Astrocyte of the spinal cord (primary cell): ENCODE measurements around the gene PACRG.

Experiments used
- DNase-seq: peaks from one replicate; pipeline ENCODE4 v3.0.0; 2011; ENCODE audit warnings: low read depth, low spot score
- H3K4me3 ChIP-seq: 2 replicates; pipeline ENCODE4 v1.5.1; 2011; ENCODE audit warnings: low read depth, mild to moderate bottlenecking, low read length, moderate library complexity
- in situ Hi-C: cut with HindIII; loops from 2 replicates; pipeline ENCODE4 v1.10.0; 2017; ENCODE audit warnings: low sequenced_read_pairs
- TF ChIP-seq, protein P1 (sequence below): IDR thresholded peaks from 2 replicates; pipeline ENCODE4 v1.5.1; 2012; ENCODE audit warnings: low read depth, mild to moderate bottlenecking, low read length, inconsistent platforms

PACRG gene

DNA sequence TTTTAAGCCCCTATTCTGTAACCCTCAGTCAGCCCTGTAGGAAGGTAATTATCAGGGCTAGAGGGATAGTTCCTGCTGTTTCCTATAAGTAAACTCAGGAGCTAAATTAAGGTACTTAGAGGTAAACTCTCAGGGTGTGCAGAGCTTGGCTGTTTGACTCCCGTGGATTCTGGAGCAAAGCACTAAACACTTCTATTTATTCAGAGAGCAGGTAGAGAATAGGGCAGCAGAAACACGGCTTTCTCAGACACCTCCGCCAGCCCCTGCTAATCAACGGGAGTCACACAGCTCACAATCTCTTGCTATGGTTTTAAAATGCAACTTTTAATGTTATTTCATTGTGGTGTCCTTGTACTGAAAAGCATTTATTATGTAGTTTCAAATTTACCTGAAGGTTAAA lies 22.0 kb upstream of the PACRG start:
- in situ Hi-C loops, result no loop called here
- H3K4me3 ChIP-seq, result no peak overlapping the region
- TF ChIP-seq, protein P1, sequence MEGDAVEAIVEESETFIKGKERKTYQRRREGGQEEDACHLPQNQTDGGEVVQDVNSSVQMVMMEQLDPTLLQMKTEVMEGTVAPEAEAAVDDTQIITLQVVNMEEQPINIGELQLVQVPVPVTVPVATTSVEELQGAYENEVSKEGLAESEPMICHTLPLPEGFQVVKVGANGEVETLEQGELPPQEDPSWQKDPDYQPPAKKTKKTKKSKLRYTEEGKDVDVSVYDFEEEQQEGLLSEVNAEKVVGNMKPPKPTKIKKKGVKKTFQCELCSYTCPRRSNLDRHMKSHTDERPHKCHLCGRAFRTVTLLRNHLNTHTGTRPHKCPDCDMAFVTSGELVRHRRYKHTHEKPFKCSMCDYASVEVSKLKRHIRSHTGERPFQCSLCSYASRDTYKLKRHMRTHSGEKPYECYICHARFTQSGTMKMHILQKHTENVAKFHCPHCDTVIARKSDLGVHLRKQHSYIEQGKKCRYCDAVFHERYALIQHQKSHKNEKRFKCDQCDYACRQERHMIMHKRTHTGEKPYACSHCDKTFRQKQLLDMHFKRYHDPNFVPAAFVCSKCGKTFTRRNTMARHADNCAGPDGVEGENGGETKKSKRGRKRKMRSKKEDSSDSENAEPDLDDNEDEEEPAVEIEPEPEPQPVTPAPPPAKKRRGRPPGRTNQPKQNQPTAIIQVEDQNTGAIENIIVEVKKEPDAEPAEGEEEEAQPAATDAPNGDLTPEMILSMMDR, result no peak

DNA sequence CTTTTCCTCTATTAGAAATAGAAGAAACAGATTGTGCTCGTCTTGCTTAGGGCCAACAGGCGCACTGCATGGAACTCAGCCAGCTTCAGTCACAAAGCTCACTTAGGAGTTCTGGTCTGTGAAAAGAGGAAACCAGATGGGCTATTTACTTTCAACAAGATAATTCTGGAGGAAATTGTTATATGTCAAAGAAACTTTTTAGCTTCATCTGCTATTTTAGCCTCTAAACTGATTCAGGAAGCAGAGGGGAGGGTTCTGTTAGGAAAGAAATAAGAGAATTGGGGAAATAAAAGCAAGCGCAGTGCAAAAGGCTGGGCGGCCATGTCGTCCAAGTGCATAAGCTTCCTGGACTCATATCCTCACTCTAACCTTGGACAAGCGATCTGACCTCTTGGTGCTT lies 21.5 kb upstream of the PACRG start:
- in situ Hi-C loops, result no loop called here
- DNase-seq, result no peak
- no peak overlapping the region for H3K4me3 ChIP-seq
- TF ChIP-seq, protein P1, result no peak

More for the DNA sequence above, 22.0 kb upstream of the PACRG start:
- no peak for DNase-seq

DNA sequence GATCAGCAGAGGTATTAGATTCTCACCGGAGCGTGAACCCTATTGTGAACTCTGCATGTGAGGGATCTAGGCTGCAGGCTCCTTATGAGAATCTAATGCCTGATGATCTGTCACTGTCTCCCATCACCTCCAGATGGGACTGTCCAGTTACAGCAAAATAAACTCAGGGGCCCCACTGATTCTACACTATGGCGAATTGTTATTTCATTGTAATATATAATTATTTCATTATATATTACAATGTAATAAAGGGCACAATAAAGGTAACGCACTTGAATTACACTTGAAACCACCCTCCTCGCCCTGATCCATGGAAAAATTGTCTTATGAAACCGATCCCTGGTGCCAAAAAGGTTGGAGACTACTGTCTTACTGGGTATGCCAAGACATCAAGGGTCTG lies 18.8 kb upstream of the PACRG start:
- DNase-seq, result no peak
- no peak overlapping the region for H3K4me3 ChIP-seq
- TF ChIP-seq, protein P1, result no peak
- in situ Hi-C loops, result no loop called here

DNA sequence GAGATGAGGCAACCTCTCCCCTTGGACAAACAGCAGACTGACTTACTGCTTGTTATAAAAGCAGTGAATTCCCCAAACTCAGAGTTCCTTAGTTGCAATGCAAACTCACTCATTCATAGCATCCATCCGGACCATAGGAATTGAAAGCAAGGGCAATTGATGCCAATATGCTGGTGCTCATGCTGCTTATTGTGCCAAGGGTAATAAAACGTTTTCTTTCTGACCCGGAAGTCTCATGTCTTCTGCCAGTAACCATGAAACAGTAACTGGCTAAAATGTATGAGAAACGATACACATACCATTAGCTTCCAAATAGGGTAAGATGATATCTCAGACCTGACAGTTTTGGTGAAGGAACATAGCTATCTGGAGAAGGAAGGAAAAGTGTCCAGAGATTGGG lies 18.3 kb upstream of the PACRG start:
- in situ Hi-C loops, result no loop called here

DNA sequence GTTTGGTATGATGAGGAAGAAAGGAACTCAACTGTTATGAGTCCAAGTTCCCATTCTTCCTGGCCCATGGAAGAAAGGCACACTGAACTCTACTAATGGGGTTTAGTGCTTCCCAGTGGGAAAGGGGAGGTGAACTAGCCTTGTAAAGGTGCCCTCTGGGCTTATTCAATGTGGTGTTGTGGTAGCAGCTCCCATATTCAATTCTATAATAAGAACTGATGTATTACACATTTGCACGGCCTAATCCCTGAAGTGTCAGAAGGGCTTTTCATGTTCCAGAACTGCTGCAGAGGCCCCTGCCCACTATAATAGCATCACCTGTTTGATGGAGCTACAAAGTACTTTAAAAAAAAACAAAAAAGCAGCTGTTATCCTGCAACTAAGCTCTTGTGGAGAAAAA lies 17.4 kb upstream of the PACRG start:
- DNase-seq, result no peak
- TF ChIP-seq, protein P1, result no peak
- in situ Hi-C loops, result no loop called here
- no peak overlapping the region for H3K4me3 ChIP-seq

More for the DNA sequence above, 18.3 kb upstream of the PACRG start:
- no peak for DNase-seq
- TF ChIP-seq, protein P1, result no peak
- H3K4me3 ChIP-seq, result no peak overlapping the region

DNA sequence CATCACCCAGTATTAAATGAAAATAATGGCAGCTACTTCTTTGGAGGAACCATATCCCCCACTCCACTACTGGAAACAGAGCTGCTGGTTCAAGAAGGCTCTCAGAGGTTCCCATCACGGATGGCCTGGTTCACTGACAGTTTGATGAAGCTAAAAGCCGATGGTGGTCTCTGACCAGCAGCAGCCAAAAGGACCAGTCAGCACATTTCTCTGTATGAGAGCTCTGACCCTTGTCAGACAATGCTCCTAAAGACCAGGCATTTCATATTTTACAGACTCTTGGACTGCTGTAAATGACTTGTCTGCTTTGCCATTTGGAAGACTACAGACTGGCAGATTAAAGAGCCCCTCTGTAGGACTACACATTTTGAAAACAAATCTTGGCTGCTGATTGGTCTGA lies 16.8 kb upstream of the PACRG start:
- DNase-seq, result no peak
- H3K4me3 ChIP-seq, result no peak overlapping the region
- in situ Hi-C loops, result no loop called here

DNA sequence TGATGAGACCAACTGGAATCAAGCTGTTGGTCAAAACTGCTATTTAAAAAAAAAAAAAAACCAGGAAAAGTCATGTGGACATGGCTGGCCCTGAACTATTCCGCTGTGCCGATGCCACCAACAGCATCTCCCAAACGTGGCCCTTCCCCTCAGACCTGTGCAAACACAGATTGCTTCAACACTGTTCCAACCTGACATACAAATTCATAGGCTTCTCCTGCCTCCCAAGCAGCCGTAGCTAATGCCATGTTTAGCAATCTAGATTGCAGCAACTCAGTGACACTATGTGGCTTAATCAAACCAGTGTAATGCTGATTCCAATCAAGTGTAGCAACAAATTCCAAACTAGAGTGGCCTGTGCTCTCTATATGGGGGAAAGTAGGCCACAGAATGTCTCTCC lies 16.4 kb upstream of the PACRG start:
- no peak overlapping the region for H3K4me3 ChIP-seq
- no peak for DNase-seq
- TF ChIP-seq, protein P1, result no peak
- in situ Hi-C loops, result no loop called here

More for the DNA sequence above, 16.8 kb upstream of the PACRG start:
- TF ChIP-seq, protein P1, result no peak
